Gastroesophageal sphincter (tissue), 4 donors: ENCODE data around the gene GPT2. TPM values are rescaled to one million over a fixed set of nuclear protein-coding genes. Genes with fewer than 3 reads are reported as not detected.

Experiments
- ATAC-seq: fragments of 150-250 bp; one replicate; pipeline ENCODE4 v1.9.1; 2016; ENCODE audit warnings: mild to moderate bottlenecking, moderate library complexity
- H3K27ac ChIP-seq, 4 donors: fragments of 200-600 bp; sonication (generic) in 3 of 4; 1 replicate in 3 of 4; 2 replicates in 1 of 4; pipeline ENCODE4 v1.5.1; 2016 to 2019
- H3K27me3 ChIP-seq: fragments of 200-600 bp; sonication (generic); one replicate; pipeline ENCODE4 v1.5.1; 2019
- H3K36me3 ChIP-seq, 2 donors: fragments of 200-600 bp; sonication (generic); one replicate each; pipeline ENCODE4 v1.5.1; 2019; ENCODE audit warnings: control low read depth in 1 of 2
- H3K4me1 ChIP-seq, 3 donors: fragments of 200-600 bp; sonication (generic); 1 replicate in 2 of 3; 2 replicates in 1 of 3; pipeline ENCODE4 v1.5.1; 2016 to 2019; ENCODE audit warnings: control low read depth in 2 of 3
- H3K4me3 ChIP-seq, 2 donors: fragments of 200-600 bp; sonication (generic); one replicate each; pipeline ENCODE4 v1.5.1; 2019; ENCODE audit warnings: mild to moderate bottlenecking in 1 of 2, moderate library complexity in 1 of 2
- H3K9me3 ChIP-seq, 3 donors: fragments of 200-600 bp; sonication (generic); one replicate each; pipeline ENCODE4 v1.5.1; 2017 to 2019; ENCODE audit warnings: control low read depth in 2 of 3
- CTCF ChIP-seq, 4 experiments: fragments of 200-600 bp in 2 of 4; fragments of 450-650 bp in 2 of 4; sonication (generic) in 1 of 4; IDR thresholded peaks; one replicate each; pipeline ENCODE4 v1.5.1; 2017 to 2019; ENCODE audit warnings: antibody characterized with exemption in 4 of 4, mild to moderate bottlenecking in 2 of 4, moderate library complexity in 2 of 4
- EP300 ChIP-seq: sonication (generic); formaldehyde crosslinking; IDR thresholded peaks from one replicate; pipeline ENCODE4 v1.6.1; 2017; ENCODE audit warnings: antibody characterized with exemption, mild to moderate bottlenecking
- POLR2A ChIP-seq, 2 donors: fragments of 450-650 bp; IDR thresholded peaks; one replicate each; pipeline ENCODE4 v1.6.1; 2017; ENCODE audit warnings: antibody characterized with exemption in 2 of 2, mild to moderate bottlenecking in 2 of 2, moderate library complexity in 1 of 2
- POLR2AphosphoS5 ChIP-seq: sonication (generic); formaldehyde crosslinking; IDR thresholded peaks from one replicate; pipeline ENCODE4 v1.6.1; 2017; ENCODE audit warnings: antibody characterized with exemption
- WGBS, 2 donors: methylation state at CpG; one replicate each; pipeline ENCODE4 v1.1.5; 2018; ENCODE audit warnings: low coverage in 1 of 2; 5-methylcytosine and 5-hydroxymethylcytosine counted together
- total RNA-seq, 4 donors: library from RNA; depleted of rRNA; stranded (reverse); fragments of >200 nt; gene quantifications; one replicate each; pipeline ENCODE4 v1.1.0, GENCODE V29; 2016

The GPT2 gene
- total RNA-seq, 4 donors from 2014 or later: 3.8 to 8.6 (median 5.4) TPM

GRCh38 chr16:46850619-46851555 lies 33.3 kb upstream of the GPT2 start:
- Histone ChIP-seq H3K27ac (no peak overlapping the region), H3K27me3 (peaks cover 8% of the 10 kb centered on the region), H3K4me1 (no peaks in the 10 kb centered on the region), H3K4me3 (no peak overlapping the region), H3K9me3 (no peaks in the 10 kb centered on the region), H3K36me3 (no peaks in the 10 kb centered on the region)
- ATAC-seq: no peak
- 67 to 68% methylated on average over 5 of the region's 5 CpGs for WGBS, 2 donors
- no peak for TF ChIP-seq EP300
- TF ChIP-seq CTCF (IDR thresholded peaks at IDR 0.05): no peak
- no peak for TF ChIP-seq POLR2A (IDR thresholded peaks at IDR 0.05)
- TF ChIP-seq POLR2AphosphoS5: no peak

- WGBS, 2 donors: 54 to 62% methylated on average over 2 to 3 of the region's 3 CpGs
- no peak overlapping the region for H3K27ac ChIP-seq
- TF ChIP-seq CTCF (IDR thresholded peaks at IDR 0.05) (no peak), EP300 (no peak), POLR2A (IDR thresholded peaks at IDR 0.05) (no peak), POLR2AphosphoS5 (no peak)
- H3K9me3 ChIP-seq: no peaks in the 10 kb centered on the region
- no peak overlapping the region for H3K4me3 ChIP-seq
- H3K27me3 ChIP-seq: no peaks in the 10 kb centered on the region
- ATAC-seq: no peak
- H3K4me1 ChIP-seq: peaks cover 0 to 6% (median 0%) of the 10 kb centered on the region in 3 donors
- no peaks in the 10 kb centered on the region for H3K36me3 ChIP-seq
Observed at GRCh38 chr16:46852130-46852529, 32.0 kb upstream of the GPT2 start.

- H3K4me3 ChIP-seq: no peak overlapping the region
- no peak overlapping the region for H3K27ac ChIP-seq
- no peak for TF ChIP-seq POLR2A (IDR thresholded peaks at IDR 0.05)
- TF ChIP-seq CTCF (IDR thresholded peaks at IDR 0.05): peak; percentile 72 to 91 (median 78)
- no peak for TF ChIP-seq POLR2AphosphoS5
- no peak for TF ChIP-seq EP300
- ATAC-seq: peak; percentile 67
- WGBS, 2 donors: 20 to 71% methylated on average over 1 to 5 of the region's 5 CpGs
- peaks cover 0 to 20% (median 0%) of the 10 kb centered on the region in 3 donors for H3K4me1 ChIP-seq
- no peaks in the 10 kb centered on the region for H3K36me3 ChIP-seq
- H3K9me3 ChIP-seq: no peaks in the 10 kb centered on the region
- no peaks in the 10 kb centered on the region for H3K27me3 ChIP-seq
Observed at GRCh38 chr16:46853713-46854443, 30.3 kb upstream of the GPT2 start.

GRCh38 chr16:46854846-46855245 lies 29.3 kb upstream of the GPT2 start:
- no peaks in the 10 kb centered on the region for H3K9me3 ChIP-seq
- no peaks in the 10 kb centered on the region for H3K27me3 ChIP-seq
- 77 to 94% methylated on average over 2 of the region's 2 CpGs for WGBS, 2 donors
- H3K36me3 ChIP-seq: no peaks in the 10 kb centered on the region
- no peak for TF ChIP-seq POLR2A (IDR thresholded peaks at IDR 0.05)
- TF ChIP-seq EP300: no peak
- TF ChIP-seq POLR2AphosphoS5: no peak
- TF ChIP-seq CTCF (IDR thresholded peaks at IDR 0.05): no peak
- H3K27ac ChIP-seq: no peak overlapping the region
- peaks cover 0 to 20% (median 0%) of the 10 kb centered on the region in 3 donors for H3K4me1 ChIP-seq
- H3K4me3 ChIP-seq: no peak overlapping the region
- ATAC-seq: no peak
